ENCODE data around the gene MAST4. TPM values are rescaled to one million over a fixed set of nuclear protein-coding genes. Genes with fewer than 3 reads are reported as not detected.

Gene MAST4
- polyA plus RNA-seq, 2 of the 4 experiments (the other 2 are of a cell fraction), result 1.2 to 5.8 TPM

DNA sequence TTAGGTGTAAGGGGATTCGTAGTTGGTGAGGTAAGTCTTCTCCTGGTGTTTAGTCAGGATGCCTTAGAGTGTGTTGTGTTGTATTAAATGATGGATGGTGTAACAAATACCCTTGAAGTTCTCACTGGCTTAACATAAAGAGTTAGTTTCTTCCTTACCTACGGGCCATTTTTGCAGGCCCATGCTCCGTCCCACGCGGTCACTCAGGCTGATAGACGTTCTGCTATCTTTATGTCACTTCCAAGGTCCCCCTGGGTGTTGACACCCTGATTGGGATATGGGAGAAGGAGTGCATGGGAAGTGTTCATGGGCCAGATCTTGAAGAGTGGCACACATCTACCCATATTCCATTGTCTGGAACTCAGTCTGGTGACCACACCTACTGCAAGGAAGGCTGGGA lies 214.0 kb downstream of the MAST4 start:
- POLR2A ChIA-PET, result no interaction called here

DNA sequence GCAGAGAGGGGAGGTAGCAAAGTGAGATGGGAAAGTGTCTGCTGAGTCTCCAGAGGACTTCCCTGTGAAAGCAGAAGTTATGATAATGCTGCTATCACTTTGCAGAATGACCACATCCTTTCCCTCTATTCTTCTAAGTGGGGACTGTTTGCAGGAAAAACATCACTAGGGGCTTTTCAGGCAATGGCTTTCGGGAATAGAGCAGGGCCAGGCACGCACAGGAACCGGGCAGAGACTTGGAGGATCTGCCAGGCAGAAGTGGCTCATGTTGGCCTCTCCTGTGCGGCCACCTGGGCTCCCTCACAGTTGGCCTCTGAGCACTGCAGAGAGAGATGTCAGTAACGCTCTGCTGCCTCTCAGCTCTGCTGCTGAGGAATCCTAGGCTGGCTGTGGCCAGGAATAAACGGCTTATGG lies 214.7 kb downstream of the MAST4 start:
- H3K4me3 ChIP-seq, result no peak overlapping the region
- ATAC-seq, result no peak
- no peak for TF ChIP-seq POLR2A (IDR thresholded peaks at IDR 0.05; ENCODE audit: low read length)
- no peak for TF ChIP-seq ESRRA (IDR thresholded peaks at IDR 0.05; ENCODE audit: borderline replicate concordance, low read length)
- no peak for TF ChIP-seq CEBPB (IDR thresholded peaks at IDR 0.05)
- TF ChIP-seq FOSL2 (IDR thresholded peaks at IDR 0.05), result no peak
- TF ChIP-seq FOSL2 (CRISPR knock-in tag; IDR thresholded peaks at IDR 0.05), result no peak
- H3K27ac ChIP-seq, result no peak overlapping the region
- POLR2A ChIA-PET, result no interaction called here
- CTCF ChIA-PET, result interaction anchor here (0.9 to 7.8 kb wide), 2 partner anchors 9 to 54 kb away, joined by 3 to 99 read pairs; no protein-coding TSS in a partner anchor
- no peak overlapping the region for H3K4me2 ChIP-seq
- no peaks in the 10 kb centered on the region for H3K9me3 ChIP-seq
- no peak for DNase-seq (ENCODE audit: low read depth in 1 of 2, low spot score in 1 of 2)
- FAIRE-seq, result no peak
- 64% methylated on average over 6 of the region's 6 CpGs for WGBS (ENCODE audit: missing lambda C conversion rate)
- peaks cover 13% of the 10 kb centered on the region for H3K4me1 ChIP-seq

More for the DNA sequence above, 214.0 kb downstream of the MAST4 start:
- no peak for DNase-seq (ENCODE audit: low read depth in 1 of 2, low spot score in 1 of 2)
- no peak overlapping the region for H3K4me2 ChIP-seq
- peaks cover 13% of the 10 kb centered on the region for H3K4me1 ChIP-seq
- no peak for ATAC-seq
- no peak for FAIRE-seq
- H3K9me3 ChIP-seq, result no peaks in the 10 kb centered on the region
- CTCF ChIA-PET, result interaction anchor here (2.3 kb wide), 1 partner anchor 17 kb away, joined by 8 read pairs; no protein-coding TSS in a partner anchor
- H3K4me3 ChIP-seq, result no peak overlapping the region
- WGBS (ENCODE audit: missing lambda C conversion rate), result 69% methylated on average over 6 of the region's 6 CpGs
- no peak overlapping the region for H3K27ac ChIP-seq
- TF ChIP-seq HDAC2 (IDR thresholded peaks at IDR 0.05) (no peak), TP53 (CRISPR knock-in tag; IDR thresholded peaks at IDR 0.05) (no peak), HEYL (CRISPR knock-in tag; IDR thresholded peaks at IDR 0.05) (no peak), PBX3 (IDR thresholded peaks at IDR 0.05) (no peak), NPAS2 (CRISPR knock-in tag; IDR thresholded peaks at IDR 0.05; ENCODE audit: borderline replicate concordance) (no peak), CEBPB (IDR thresholded peaks at IDR 0.05) (no peak), ATOH8 (CRISPR knock-in tag; IDR thresholded peaks at IDR 0.05; ENCODE audit: low read depth) (no peak), E2F6 (IDR thresholded peaks at IDR 0.05; ENCODE audit: borderline replicate concordance, low read depth) (no peak), HOXA7 (CRISPR knock-in tag; IDR thresholded peaks at IDR 0.05) (no peak), TFCP2L1 (CRISPR knock-in tag; IDR thresholded peaks at IDR 0.05) (no peak), JUNB (IDR thresholded peaks at IDR 0.05) (no peak), HES2 (IDR thresholded peaks at IDR 0.05) (no peak), ELK1 (IDR thresholded peaks at IDR 0.05; ENCODE audit: low read depth, low read length) (no peak)

GRCh38 chr5:66812291-66812690 lies 216.1 kb downstream of the MAST4 start:
- Histone ChIP-seq H3K4me2 (no peak overlapping the region), H3K4me3 (no peak overlapping the region), H3K4me1 (peaks cover 13% of the 10 kb centered on the region), H3K9me3 (no peaks in the 10 kb centered on the region), H3K27ac (no peak overlapping the region)
- ChIA-PET POLR2A (no interaction called here), CTCF (interaction anchor here (0.6 to 7.8 kb wide), 7 partner anchors 15 to 506 kb away, joined by 3 to 99 read pairs (median 5); no protein-coding TSS in a partner anchor)
- FAIRE-seq (no peak), DNase-seq (ENCODE audit: low read depth in 1 of 2, low spot score in 1 of 2) (no peak), ATAC-seq (no peak)
- 88% methylated on average over 8 of the region's 8 CpGs for WGBS (ENCODE audit: missing lambda C conversion rate)
- TF ChIP-seq ZSCAN20 (CRISPR knock-in tag; IDR thresholded peaks at IDR 0.05) (no peak), JUN (IDR thresholded peaks at IDR 0.05) (no peak), BHLHE40 (IDR thresholded peaks at IDR 0.05; ENCODE audit: low read depth, low read length) (no peak), KDM5A (IDR thresholded peaks at IDR 0.05) (no peak), TP53 (CRISPR knock-in tag; IDR thresholded peaks at IDR 0.05) (no peak), SREBF2 (IDR thresholded peaks at IDR 0.05) (no peak), HES2 (IDR thresholded peaks at IDR 0.05) (no peak), EP300 (IDR thresholded peaks at IDR 0.05) (no peak), EHMT2 (IDR thresholded peaks at IDR 0.05; ENCODE audit: low read depth) (no peak), ATOH8 (CRISPR knock-in tag; IDR thresholded peaks at IDR 0.05; ENCODE audit: low read depth) (no peak), FOSL2 (IDR thresholded peaks at IDR 0.05) (no peak), FOSL2 (CRISPR knock-in tag; IDR thresholded peaks at IDR 0.05) (no peak), ELK1 (IDR thresholded peaks at IDR 0.05; ENCODE audit: low read depth, low read length) (no peak), RFX5 (IDR thresholded peaks at IDR 0.05) (no peak), RAD21 (conservative IDR thresholded peaks at IDR 0.05 in 1 of 2, IDR thresholded peaks at IDR 0.05 in 1 of 2) (no peak), JUNB (IDR thresholded peaks at IDR 0.05) (no peak), PBX3 (IDR thresholded peaks at IDR 0.05) (no peak), CHD2 (IDR thresholded peaks at IDR 0.05; ENCODE audit: low read length, partially characterized antibody) (no peak)

Data from A549 (cell line).